Activated CD4-positive, alpha-beta T cell treated with anti-CD3 and anti-CD28 coated beads, Interleukin-2, amount 10 ng/mL, durations not matched to agents 24 days and 14 days (primary cell): ENCODE data around the gene PLPP3. TPM values are rescaled to one million over a fixed set of nuclear protein-coding genes. Genes with fewer than 3 reads are reported as not detected.

Source experiments
- DNase-seq: peaks from one replicate; pipeline ENCODE4 v3.0.0; 2022
- H3K27ac Mint-ChIP-seq: one replicate; pipeline ENCODE4 v1.8.0; 2022; ENCODE audit warnings: mild to moderate bottlenecking, mixed read lengths
- H3K27me3 Mint-ChIP-seq: one replicate; pipeline ENCODE4 v1.8.0; 2022; ENCODE audit warnings: mixed read lengths
- H3K36me3 Mint-ChIP-seq: one replicate; pipeline ENCODE4 v1.8.0; 2022; ENCODE audit warnings: low read depth, mild to moderate bottlenecking, mixed read lengths
- H3K4me1 Mint-ChIP-seq: one replicate; pipeline ENCODE4 v1.8.0; 2021; ENCODE audit warnings: mixed read lengths
- H3K4me3 Mint-ChIP-seq: one replicate; pipeline ENCODE4 v1.8.0; 2022; ENCODE audit warnings: mild to moderate bottlenecking, moderate library complexity, mixed read lengths
- H3K9me3 Mint-ChIP-seq: one replicate; pipeline ENCODE4 v1.8.0; 2021; ENCODE audit warnings: mixed read lengths
- intact Hi-C: fragments of 100-400 bp; cut with micrococcal nuclease; formaldehyde crosslinking; loops from one replicate; pipeline ENCODE4 v1.15.1; 2023
- total RNA-seq: library from RNA; stranded (reverse); gene quantifications from 2 replicates; pipeline ENCODE4 v1.2.3, GENCODE V29; 2022

Gene PLPP3
- total RNA-seq, 1 donor from 2014 or later, result not detected

GRCh38 chr1:56501426-56501825 is 77.9 kb downstream of the PLPP3 start:
- Mint-ChIP-seq H3K36me3 (no peaks in the 10 kb centered on the region), H3K27ac (no peak overlapping the region), H3K27me3 (no peaks in the 10 kb centered on the region), H3K4me3 (no peak overlapping the region), H3K4me1 (no peaks in the 10 kb centered on the region), H3K9me3 (no peaks in the 10 kb centered on the region)
- DNase-seq, result no peak
- intact Hi-C loops, result no loop called here

GRCh38 chr1:56496821-56497772 is 82.3 kb downstream of the PLPP3 start:
- Mint-ChIP-seq H3K27ac (no peak overlapping the region), H3K36me3 (no peaks in the 10 kb centered on the region), H3K9me3 (no peaks in the 10 kb centered on the region), H3K27me3 (no peaks in the 10 kb centered on the region), H3K4me3 (no peak overlapping the region), H3K4me1 (no peaks in the 10 kb centered on the region)
- intact Hi-C loops, result no loop called here
- DNase-seq, result no peak

- no peaks in the 10 kb centered on the region for H3K27me3 Mint-ChIP-seq
- no peaks in the 10 kb centered on the region for H3K9me3 Mint-ChIP-seq
- no peaks in the 10 kb centered on the region for H3K4me1 Mint-ChIP-seq
- no peak overlapping the region for H3K4me3 Mint-ChIP-seq
- intact Hi-C loops, result no loop called here
- no peak overlapping the region for H3K27ac Mint-ChIP-seq
- DNase-seq, result no peak
- no peaks in the 10 kb centered on the region for H3K36me3 Mint-ChIP-seq
Observed at GRCh38 chr1:56496158-56496557, 83.2 kb downstream of the PLPP3 start.

- H3K36me3 Mint-ChIP-seq, result no peaks in the 10 kb centered on the region
- H3K27ac Mint-ChIP-seq, result no peak overlapping the region
- H3K9me3 Mint-ChIP-seq, result no peaks in the 10 kb centered on the region
- H3K4me3 Mint-ChIP-seq, result no peak overlapping the region
- intact Hi-C loops, result no loop called here
- no peaks in the 10 kb centered on the region for H3K4me1 Mint-ChIP-seq
- no peak for DNase-seq
- no peaks in the 10 kb centered on the region for H3K27me3 Mint-ChIP-seq
Observed at GRCh38 chr1:56495538-56495937, 83.8 kb downstream of the PLPP3 start.

GRCh38 chr1:56494306-56494705 is 85.1 kb downstream of the PLPP3 start:
- no peaks in the 10 kb centered on the region for H3K36me3 Mint-ChIP-seq
- H3K4me3 Mint-ChIP-seq, result no peak overlapping the region
- DNase-seq, result no peak
- no peaks in the 10 kb centered on the region for H3K4me1 Mint-ChIP-seq
- no peaks in the 10 kb centered on the region for H3K9me3 Mint-ChIP-seq
- no peaks in the 10 kb centered on the region for H3K27me3 Mint-ChIP-seq
- no peak overlapping the region for H3K27ac Mint-ChIP-seq
- intact Hi-C loops, result no loop called here

- Mint-ChIP-seq H3K27ac (no peak overlapping the region), H3K4me3 (no peak overlapping the region), H3K4me1 (no peaks in the 10 kb centered on the region), H3K9me3 (no peaks in the 10 kb centered on the region), H3K36me3 (no peaks in the 10 kb centered on the region), H3K27me3 (no peaks in the 10 kb centered on the region)
- DNase-seq, result no peak
- intact Hi-C loops, result no loop called here
Observed at GRCh38 chr1:56493826-56494225, 85.5 kb downstream of the PLPP3 start.

- DNase-seq, result no peak
- Mint-ChIP-seq H3K27ac (no peak overlapping the region), H3K36me3 (no peaks in the 10 kb centered on the region), H3K9me3 (no peaks in the 10 kb centered on the region), H3K4me3 (no peak overlapping the region), H3K27me3 (no peaks in the 10 kb centered on the region), H3K4me1 (no peaks in the 10 kb centered on the region)
- intact Hi-C loops, result no loop called here
Observed at GRCh38 chr1:56491441-56491840, 87.9 kb downstream of the PLPP3 start.

- no peak for DNase-seq
- Mint-ChIP-seq H3K36me3 (no peaks in the 10 kb centered on the region), H3K4me3 (no peak overlapping the region), H3K27me3 (no peaks in the 10 kb centered on the region), H3K9me3 (no peaks in the 10 kb centered on the region), H3K4me1 (no peaks in the 10 kb centered on the region), H3K27ac (no peak overlapping the region)
- intact Hi-C loops, result no loop called here
Observed at GRCh38 chr1:56490619-56491018, 88.7 kb downstream of the PLPP3 start.

- H3K27ac Mint-ChIP-seq, result no peak overlapping the region
- intact Hi-C loops, result no loop called here
- no peaks in the 10 kb centered on the region for H3K36me3 Mint-ChIP-seq
- DNase-seq, result no peak
- no peaks in the 10 kb centered on the region for H3K27me3 Mint-ChIP-seq
- no peaks in the 10 kb centered on the region for H3K4me1 Mint-ChIP-seq
- H3K9me3 Mint-ChIP-seq, result no peaks in the 10 kb centered on the region
- H3K4me3 Mint-ChIP-seq, result no peak overlapping the region
Observed at GRCh38 chr1:56489695-56490094, 89.7 kb downstream of the PLPP3 start.

GRCh38 chr1:56484695-56485094 is 94.7 kb downstream of the PLPP3 start:
- Mint-ChIP-seq H3K36me3 (no peaks in the 10 kb centered on the region), H3K9me3 (no peaks in the 10 kb centered on the region), H3K27ac (no peak overlapping the region), H3K4me3 (no peak overlapping the region), H3K4me1 (no peaks in the 10 kb centered on the region), H3K27me3 (peaks cover 3% of the 10 kb centered on the region)
- no peak for DNase-seq
- intact Hi-C loops, result no loop called here

GRCh38 chr1:56483104-56483503 is 96.3 kb downstream of the PLPP3 start:
- no peak overlapping the region for H3K4me3 Mint-ChIP-seq
- H3K9me3 Mint-ChIP-seq, result no peaks in the 10 kb centered on the region
- intact Hi-C loops, result no loop called here
- H3K27ac Mint-ChIP-seq, result no peak overlapping the region
- H3K4me1 Mint-ChIP-seq, result no peaks in the 10 kb centered on the region
- peaks cover 13% of the 10 kb centered on the region for H3K27me3 Mint-ChIP-seq
- no peak for DNase-seq
- H3K36me3 Mint-ChIP-seq, result no peaks in the 10 kb centered on the region

- no peak overlapping the region for H3K27ac Mint-ChIP-seq
- no peak overlapping the region for H3K4me3 Mint-ChIP-seq
- peaks cover 15% of the 10 kb centered on the region for H3K27me3 Mint-ChIP-seq
- H3K4me1 Mint-ChIP-seq, result no peaks in the 10 kb centered on the region
- H3K36me3 Mint-ChIP-seq, result no peaks in the 10 kb centered on the region
- no peaks in the 10 kb centered on the region for H3K9me3 Mint-ChIP-seq
- no peak for DNase-seq
- intact Hi-C loops, result no loop called here
Observed at GRCh38 chr1:56482486-56482885, 96.9 kb downstream of the PLPP3 start.

GRCh38 chr1:56481140-56481694 is 98.1 kb downstream of the PLPP3 start:
- intact Hi-C loops, result no loop called here
- Mint-ChIP-seq H3K4me1 (no peaks in the 10 kb centered on the region), H3K27ac (no peak overlapping the region), H3K36me3 (no peaks in the 10 kb centered on the region), H3K4me3 (no peak overlapping the region), H3K27me3 (peaks cover 25% of the 10 kb centered on the region), H3K9me3 (no peaks in the 10 kb centered on the region)
- no peak for DNase-seq

- intact Hi-C loops, result no loop called here
- no peak overlapping the region for H3K27ac Mint-ChIP-seq
- H3K36me3 Mint-ChIP-seq, result no peaks in the 10 kb centered on the region
- DNase-seq, result no peak
- H3K27me3 Mint-ChIP-seq, result peaks cover 27% of the 10 kb centered on the region
- no peaks in the 10 kb centered on the region for H3K4me1 Mint-ChIP-seq
- H3K4me3 Mint-ChIP-seq, result no peak overlapping the region
- no peaks in the 10 kb centered on the region for H3K9me3 Mint-ChIP-seq
Observed at GRCh38 chr1:56478734-56479133, 100.6 kb downstream of the PLPP3 start.
